HG03108 (cell line): ENCODE data around the gene TDRD10.
"Not testable (repeated sequence)": the region's sequence is repeated elsewhere in the genome, so short reads cannot be mapped to it uniquely, and the experiment has no call there.

Experiments used
- ATAC-seq: cut with Tn5 transposase; IDR thresholded peaks from one replicate; pipeline ENCODE4 v1.9.1; 2021; ENCODE audit warnings: moderate library complexity; ENCODE audit not compliant: unreplicated experiment

Gene TDRD10

GRCh38 chr1:154479764-154480421 lies 22.1 kb upstream of the TDRD10 start:
- no peak for ATAC-seq

DNA sequence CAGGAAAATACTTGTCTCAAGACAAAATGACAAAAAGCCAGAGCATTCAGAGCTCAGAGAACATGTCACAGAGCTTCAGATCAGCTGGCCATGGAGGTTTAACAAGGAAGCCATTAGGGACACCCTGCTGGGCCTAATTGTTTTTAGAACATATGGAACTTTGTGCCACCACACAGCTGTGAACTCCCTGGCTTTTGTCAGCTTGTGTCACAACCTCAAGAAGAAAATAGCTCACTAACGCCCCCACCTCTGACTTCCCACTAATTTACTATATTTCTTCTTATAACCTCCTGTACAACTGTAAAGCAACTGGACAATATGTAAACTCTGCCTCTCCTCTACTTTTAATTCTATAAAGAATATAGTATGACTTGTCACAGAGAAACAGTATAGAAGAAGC lies 21.0 kb upstream of the TDRD10 start:
- ATAC-seq, result no peak

DNA sequence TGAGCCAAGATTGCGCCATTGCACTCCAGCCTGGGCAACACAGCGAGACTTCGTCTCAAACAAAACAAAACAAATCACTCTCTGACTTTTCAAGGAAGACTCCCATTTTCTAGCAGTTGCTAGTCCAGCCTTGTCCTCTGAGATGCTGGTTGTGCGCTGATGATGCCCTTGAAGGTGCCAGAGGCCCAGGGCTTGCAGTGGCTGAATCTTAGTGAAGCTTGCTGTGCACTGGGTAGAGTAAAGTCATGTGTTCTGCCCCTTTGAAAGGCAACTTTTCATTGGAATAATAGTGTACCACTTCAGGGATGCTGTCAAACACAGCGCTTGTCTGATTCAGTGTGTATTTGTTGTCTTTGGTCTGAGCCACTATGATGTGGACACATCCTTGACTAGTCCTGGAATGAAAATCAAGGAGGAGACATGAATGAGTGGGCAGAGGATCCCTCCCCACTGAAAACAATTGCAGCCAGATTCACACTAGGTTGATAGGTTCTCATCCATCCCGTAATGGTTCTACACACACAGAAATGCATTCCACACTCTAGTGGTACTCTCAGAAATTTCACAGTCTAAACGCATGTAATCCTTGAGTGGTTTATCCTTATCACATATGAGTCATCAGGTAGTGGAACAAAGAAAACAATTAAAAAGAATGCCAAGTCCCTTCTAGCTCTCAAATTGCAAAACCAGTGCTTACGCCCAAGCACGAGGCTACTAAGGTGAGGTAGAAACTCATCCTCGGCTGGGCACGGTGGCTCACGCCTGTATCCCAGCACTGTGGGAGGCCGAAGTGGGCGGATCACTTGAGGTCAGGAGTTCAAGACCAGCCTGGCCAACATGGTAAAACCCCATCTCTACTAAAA lies 17.8 kb upstream of the TDRD10 start:
- no peak for ATAC-seq

- ATAC-seq, result no peak
These were observed 16.9 kb upstream of the TDRD10 start for GRCh38 chr1:154485106-154485505.

DNA sequence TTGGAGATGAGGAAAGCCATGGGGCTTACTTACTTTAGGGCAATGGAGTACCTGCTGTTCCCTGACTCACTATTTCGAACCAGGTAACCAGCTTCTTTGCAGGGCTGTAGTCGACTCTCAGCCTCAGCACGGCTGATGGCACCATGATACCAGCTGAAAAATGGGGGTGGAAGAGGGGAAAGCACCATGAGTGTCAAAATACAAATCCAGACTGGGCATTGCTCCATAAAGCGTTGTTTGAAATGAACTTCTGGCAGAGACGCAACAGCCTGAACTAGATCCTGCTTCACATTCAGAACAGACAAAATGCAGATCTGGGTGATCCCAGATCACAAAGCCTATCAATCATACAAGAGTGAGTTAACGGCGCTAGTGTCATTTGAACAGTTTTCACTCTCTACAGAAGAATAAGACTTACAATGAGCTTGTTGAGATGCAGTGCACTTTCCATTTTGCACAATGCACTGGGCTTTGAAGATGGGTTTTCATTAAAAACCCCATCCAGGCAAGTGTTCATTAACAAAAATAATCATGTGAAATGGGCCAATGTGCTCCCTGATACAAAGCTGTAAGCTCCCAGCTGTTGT lies 16.0 kb upstream of the TDRD10 start:
- ATAC-seq, result no peak

DNA sequence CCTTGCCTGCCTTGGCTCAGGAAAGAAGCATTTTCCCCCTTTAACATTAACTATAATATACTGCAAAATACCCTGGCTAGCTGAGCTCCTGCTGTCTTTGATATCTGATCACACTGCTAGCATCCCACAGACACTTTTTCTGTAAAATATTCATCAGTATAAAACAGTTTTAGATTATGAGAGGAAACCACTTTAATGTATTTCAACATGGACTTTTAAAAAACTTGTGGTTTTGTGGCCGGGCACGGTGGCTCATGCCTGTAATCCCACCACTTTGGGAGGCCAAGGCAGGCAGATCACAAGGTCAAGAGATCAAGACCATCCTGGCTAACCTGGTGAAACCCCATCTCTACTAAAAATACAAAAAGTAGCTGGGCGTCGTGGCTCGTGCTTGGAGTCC lies 15.3 kb upstream of the TDRD10 start:
- ATAC-seq, result not testable (repeated sequence)

DNA sequence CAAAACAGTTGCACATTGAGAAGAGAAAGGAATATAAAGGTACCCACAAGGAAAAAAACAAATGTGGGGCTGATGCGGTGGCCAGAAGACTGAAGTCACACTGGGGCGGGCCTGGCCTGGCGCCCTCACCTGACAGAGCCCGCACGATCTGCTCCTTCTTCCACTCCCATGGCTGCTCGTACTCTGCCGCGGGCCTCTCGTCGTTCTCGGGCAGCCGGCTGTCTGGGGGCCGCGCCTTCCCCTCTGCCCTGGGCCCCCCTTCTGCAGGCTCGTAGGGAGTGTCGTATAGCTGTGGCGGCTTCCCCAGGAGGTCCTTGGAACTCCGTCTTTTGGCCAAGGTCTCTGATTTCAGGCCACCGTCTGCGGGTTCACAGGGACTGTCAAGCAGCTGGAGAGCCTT lies 13.1 kb upstream of the TDRD10 start:
- no peak for ATAC-seq

DNA sequence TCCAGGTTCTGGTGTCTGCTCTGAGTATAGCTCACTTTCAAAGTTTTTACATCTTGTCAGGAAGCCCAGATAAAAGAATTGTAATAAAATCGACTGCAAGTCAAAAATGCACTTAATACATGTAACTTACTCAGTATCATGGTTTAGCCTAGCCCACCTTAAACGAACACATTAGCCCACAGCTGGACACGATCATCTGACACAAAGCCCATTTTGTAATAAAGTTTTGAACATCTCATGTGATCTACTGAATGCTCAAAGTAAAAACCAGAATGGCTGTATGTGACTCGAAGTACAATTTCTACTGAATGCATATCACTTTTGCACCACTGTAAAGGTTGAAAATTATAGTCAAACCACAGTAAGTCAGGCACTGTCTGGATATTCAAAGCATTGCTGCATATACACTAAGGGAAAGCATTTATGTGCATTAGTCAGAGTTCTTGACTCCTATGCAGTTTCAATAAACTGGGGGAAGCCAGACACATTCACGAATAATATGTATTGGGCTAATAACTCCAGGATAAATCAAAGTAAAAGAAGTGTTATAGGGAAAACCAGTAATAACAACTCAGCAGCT lies 12.2 kb upstream of the TDRD10 start:
- no peak for ATAC-seq

DNA sequence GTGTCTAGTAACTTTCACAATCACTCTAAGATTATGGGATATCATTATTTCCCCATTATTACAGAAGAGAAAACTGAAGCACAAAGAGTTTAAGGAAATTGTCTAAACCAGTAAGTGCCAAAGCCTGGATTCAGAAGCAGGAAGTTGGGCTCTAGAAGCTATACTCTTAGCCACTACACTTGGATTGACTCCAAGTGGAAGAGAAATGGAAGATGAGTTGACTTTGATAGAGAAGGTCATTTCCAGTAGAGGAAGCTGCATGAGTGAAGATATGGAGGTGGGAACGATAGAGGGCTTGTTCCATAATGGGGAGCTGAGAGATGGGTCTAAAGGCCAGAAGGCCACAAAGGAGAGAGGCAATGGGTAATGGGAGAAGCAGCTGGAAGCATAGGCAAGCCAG lies 11.7 kb upstream of the TDRD10 start:
- no peak for ATAC-seq

GRCh38 chr1:154492115-154492514 lies 9.9 kb upstream of the TDRD10 start:
- ATAC-seq, result no peak

DNA sequence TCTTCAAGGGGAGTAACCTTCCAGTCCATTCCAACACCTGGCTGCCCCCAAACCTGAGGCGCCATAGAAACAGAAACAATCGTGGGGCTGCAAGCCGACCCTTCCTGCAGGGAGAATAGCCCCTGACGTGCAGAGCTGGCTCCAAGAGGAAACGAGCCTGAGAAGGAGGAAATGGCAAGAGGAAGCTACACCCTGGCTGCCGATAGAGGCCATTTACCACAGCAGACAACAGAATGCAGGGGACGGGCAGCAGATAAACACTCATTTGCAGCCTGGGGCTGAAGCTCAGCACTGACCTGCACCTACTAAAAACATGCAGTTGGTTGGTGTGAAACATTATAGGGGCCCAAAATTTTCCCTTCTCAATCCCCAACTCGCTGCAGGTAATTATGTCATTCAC lies 8.7 kb upstream of the TDRD10 start:
- ATAC-seq, result no peak

GRCh38 chr1:154495496-154496273 lies 6.3 kb upstream of the TDRD10 start:
- no peak for ATAC-seq

DNA sequence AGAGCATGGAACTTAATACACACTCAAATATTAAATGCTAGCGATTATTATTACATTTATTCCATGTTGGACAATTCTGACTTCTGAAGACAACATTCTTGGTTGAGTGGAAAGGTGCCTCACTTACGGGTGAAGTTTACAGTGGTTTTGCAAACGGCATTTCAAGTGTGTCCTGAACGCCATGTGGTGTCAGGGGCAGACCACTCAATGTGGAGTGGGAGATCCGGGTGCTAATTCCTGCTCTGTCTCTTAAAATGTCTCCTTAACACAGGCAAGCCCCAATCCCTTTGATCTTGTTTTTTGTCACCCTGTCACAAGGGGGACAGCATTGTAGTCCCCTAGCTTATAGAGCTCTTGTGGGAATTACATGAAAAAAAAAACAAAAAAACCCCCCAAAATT lies 5.6 kb upstream of the TDRD10 start:
- ATAC-seq, result no peak

DNA sequence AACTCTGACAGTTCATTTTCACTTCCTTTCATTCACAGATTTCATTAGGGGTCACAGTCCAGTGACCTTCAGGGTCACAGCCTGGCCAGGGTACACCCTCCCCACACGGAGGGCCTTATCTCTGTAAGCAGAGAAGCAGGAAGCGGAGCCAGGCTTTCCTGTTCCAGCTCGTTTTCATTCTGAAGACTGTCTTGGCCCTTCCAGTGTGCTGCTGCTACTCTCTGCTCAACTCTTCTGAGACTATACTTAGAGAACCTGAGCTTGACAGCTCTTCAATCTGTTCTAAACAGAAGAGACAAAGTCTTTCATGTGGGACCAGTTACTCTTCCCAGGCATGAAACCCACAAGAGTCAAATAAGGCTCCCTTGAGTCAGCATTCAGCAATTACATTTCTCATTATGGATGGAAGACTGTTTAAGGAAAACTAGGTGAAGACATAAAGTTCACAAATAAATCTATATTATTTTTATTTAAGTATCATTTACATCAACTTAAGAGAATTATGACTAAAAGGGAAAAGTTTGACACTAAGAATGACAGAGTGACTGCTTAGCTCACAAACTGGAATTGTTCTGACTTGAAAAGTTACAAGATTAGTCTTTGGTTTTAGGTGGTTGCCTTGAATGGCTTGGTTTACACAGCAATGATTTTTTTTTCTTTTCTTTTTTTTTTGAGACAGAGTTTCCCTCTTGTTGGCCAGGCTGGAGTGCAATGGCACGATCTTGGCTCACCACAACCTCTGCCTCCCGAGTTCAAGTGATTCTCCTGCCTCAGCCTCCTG lies 4.8 kb upstream of the TDRD10 start:
- ATAC-seq, result peak; percentile 81

DNA sequence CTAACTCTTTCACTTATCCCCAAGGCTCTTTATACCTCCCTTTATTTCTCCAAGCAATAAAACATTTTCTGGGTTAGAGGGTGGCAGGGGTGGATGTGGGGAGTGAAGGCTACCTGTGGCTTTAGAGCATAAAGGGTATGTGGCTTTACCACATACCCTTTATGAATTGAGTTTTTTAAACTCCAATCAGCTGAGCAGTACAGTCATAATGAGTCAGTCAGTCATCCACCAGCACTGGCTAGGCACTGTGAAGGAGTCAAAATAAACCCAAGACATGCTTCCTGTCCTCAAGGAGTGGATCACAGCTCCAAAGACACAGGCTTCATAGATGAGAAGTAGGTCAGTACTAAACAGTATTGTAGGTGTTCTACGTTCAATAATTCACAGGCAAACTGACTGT lies 2.6 kb upstream of the TDRD10 start:
- ATAC-seq, result no peak

- ATAC-seq, result no peak
These were observed 1.5 kb upstream of the TDRD10 start for GRCh38 chr1:154500533-154500932.

DNA sequence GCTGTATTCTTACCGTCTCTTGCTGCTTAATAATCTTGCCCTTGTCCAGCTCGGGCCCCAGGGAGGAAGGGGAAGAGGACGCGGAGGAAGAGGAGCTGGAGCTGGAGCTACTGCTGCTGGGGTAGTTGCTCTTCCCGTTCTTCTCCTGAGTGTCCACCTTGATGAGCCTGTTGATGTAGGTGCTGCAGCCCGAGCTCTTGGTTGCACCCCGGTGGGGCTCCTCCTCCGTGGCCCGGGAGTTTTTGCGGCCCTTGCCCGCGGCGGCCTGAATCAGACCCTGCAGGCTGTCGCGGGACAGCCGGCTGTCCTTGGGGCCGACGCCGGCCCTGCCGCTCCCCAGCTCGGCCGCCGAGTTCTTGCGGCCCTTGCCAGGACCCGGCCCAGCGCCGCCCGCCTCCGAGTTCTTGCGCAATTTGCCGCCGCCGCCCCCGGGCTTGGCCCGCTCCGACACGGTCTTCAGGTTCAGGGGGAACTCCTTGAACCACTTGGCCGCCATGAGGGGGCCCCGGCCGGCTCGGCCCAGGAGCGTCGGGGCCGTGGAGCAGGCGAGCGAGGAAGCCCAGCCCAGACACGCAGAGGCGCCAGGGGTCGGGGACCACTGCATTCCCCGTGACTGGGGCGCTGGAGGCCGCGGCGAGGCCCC lies 475 bp upstream of the TDRD10 start:
- no peak for ATAC-seq

DNA sequence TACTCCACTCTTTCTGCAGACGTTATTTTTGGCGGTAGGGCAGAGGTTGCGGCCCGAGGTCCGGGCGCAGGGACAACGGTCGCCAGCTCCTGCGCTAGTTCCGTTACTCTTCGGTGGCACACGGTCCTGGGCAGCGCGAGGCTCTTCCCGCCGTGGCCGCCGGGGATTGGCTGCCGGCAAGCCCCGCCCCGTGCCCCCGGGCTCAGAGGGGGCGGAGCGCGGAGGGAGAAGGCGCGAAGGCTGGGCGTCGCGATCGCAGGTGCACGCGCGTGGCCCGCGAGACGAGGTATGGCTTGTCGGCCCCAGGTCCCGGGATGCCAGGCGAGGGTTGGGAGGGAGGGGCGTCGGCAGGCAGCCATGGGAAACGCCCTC lies 711 bp downstream of the TDRD10 start:
- ATAC-seq, result no peak

- no peak for ATAC-seq
These were observed 1.9 kb downstream of the TDRD10 start for GRCh38 chr1:154503898-154504297.

DNA sequence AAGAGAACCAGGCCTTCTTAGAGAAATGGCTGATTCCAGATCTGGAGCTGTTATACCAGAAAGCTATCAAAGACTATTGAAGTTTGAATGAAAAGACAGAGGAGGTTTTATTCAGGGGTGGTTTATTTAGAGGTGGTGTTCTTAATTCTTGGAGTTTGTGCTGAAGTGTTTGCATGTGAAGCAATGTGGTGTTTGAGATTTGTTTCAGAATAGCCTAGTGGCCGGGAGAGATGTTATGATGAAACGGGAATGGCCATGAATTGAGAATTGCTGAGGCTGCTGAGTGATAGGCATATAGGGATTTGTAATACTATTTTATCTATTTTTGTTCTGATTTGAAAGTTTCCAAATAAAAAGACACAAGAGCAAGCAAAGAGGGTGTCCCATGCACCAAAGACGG lies 10.7 kb downstream of the TDRD10 start:
- ATAC-seq, result no peak
